Subcutaneous adipose tissue (tissue), 4 donors: ENCODE data around the gene RIMS4. TPM values are rescaled to one million over a fixed set of nuclear protein-coding genes. Genes with fewer than 3 reads are reported as not detected.

Experiments
- CTCF ChIP-seq: fragments of 450-650 bp; IDR thresholded peaks from one replicate; pipeline ENCODE4 v1.5.1; 2016; ENCODE audit warnings: low read depth, mild to moderate bottlenecking, control low read depth, antibody characterized with exemption, moderate library complexity
- total RNA-seq, 4 donors: library from RNA; depleted of rRNA; stranded (reverse); fragments of >200 nt; gene quantifications; one replicate each; pipeline ENCODE4 v1.1.0, GENCODE V29; 2016

RIMS4 gene
- total RNA-seq, 4 donors from 2014 or later: 0.34 to 0.44 TPM; not detected in 2

GRCh38 chr20:44736170-44737021 is 74.0 kb downstream of the RIMS4 start:
- TF ChIP-seq CTCF: no peak

GRCh38 chr20:44735816-44736169 is 74.6 kb downstream of the RIMS4 start:
- no peak for TF ChIP-seq CTCF

- TF ChIP-seq CTCF: no peak
Measured at GRCh38 chr20:44734938-44735337, 75.4 kb downstream of the RIMS4 start.

GRCh38 chr20:44733341-44734069 is 76.8 kb downstream of the RIMS4 start:
- no peak for TF ChIP-seq CTCF

- TF ChIP-seq CTCF: no peak
Measured at GRCh38 chr20:44732327-44732726, 78.0 kb downstream of the RIMS4 start.

GRCh38 chr20:44731657-44732056 is 78.7 kb downstream of the RIMS4 start:
- TF ChIP-seq CTCF: no peak

GRCh38 chr20:44730441-44730840 is 79.9 kb downstream of the RIMS4 start:
- no peak for TF ChIP-seq CTCF
